HG03354 (cell line): ENCODE results near the gene ALDOA.
"Not testable (repeated sequence)": the region's sequence is repeated elsewhere in the genome, so short reads cannot be mapped to it uniquely, and the experiment has no call there.

ENCODE experiments used
- ATAC-seq: cut with Tn5 transposase; IDR thresholded peaks from one replicate; pipeline ENCODE4 v1.9.1; 2021; ENCODE audit warnings: mild to moderate bottlenecking; ENCODE audit not compliant: unreplicated experiment, poor library complexity, severe bottlenecking

ALDOA gene

DNA sequence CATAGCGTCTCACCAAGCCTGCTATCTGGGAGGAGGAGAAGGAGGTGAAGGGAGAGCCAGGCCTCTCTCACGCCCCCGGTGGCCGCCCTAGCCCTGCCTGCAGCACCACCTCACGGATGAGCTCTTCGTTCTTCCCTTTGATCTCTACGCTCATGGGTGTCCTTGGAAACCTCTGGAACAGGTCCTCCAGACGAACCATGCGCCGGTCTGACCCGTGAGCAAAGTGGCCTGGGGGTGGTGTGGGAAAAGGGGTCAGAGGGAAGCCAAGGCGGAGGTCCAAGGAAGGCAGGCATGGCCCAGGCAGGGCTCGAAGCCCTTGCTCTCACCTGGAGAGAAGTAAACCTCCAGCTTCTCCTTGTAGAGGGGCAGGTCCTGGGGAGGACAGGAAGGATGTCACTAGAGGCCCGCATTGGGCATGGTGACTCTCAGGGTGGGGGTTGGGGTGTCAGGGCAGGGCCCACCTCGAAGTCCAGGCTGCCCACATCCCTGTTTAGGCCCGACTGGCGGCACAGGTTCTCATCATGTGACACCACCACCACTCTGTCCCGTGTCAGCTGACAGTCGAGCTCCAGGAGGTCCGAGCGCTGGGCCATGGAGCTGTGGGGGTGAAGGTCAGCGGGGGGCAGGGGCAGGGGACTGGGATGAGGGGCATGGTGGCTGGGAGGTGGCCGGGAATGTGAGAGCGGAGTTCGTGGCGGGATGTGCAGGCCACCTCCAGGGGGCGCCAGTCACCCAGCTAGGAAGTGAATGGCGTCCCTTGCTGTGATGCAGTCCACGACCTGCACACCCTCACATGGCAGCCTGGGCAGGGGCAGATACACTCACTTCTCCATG is 46.9 kb downstream of the ALDOA start:
- ATAC-seq, result no peak

- ATAC-seq, result no peak
Measured at GRCh38 chr16:30113031-30113710, 47.6 kb downstream of the ALDOA start, which contains the start of gene GDPD3. TSS of gene GDPD3 (minus strand) at chr16:30113537. CDS start at chr16:30113478, 59 bp downstream.

GRCh38 chr16:30113711-30114333 is 48.3 kb downstream of the ALDOA start:
- no peak for ATAC-seq

DNA sequence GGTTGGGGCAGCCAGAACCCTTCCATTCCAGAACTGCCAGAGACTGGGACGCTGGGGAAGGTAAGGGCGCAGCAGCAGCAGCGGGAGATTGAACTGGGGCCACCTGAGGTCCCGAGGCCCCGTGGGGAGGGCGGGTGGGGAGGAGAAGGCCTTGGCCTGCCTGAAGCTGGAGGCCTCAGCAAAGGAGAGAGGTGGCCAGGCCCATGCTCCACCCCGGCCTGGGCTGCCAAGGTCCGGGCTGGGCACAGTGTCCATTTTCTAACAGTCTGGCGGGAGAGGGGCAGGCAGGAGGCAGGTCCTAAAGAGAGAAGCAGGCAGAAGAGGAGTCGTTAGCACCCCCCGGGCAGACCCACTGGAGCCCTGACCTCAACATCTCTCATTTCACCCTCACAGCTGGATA is 48.9 kb downstream of the ALDOA start:
- ATAC-seq, result no peak

DNA sequence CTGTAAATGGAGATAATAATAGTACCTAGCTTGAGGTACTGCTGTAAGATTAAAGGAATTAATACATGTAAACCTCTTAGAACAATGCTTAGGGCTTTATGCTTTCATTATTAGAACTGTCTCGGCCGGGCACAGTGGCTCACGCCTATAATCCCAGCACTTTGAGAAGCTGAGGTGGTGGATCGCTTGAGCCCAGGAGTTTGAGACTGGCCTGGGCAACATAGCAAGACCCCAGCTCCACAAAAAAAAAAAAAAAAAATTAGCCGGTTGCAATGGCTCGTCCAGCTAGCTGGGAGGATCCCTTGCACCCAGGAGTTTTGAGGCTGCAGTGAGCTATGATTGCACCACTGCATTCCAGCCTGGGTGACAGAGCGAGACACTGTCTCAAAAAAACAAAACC is 49.3 kb downstream of the ALDOA start:
- ATAC-seq, result not testable (repeated sequence)

DNA sequence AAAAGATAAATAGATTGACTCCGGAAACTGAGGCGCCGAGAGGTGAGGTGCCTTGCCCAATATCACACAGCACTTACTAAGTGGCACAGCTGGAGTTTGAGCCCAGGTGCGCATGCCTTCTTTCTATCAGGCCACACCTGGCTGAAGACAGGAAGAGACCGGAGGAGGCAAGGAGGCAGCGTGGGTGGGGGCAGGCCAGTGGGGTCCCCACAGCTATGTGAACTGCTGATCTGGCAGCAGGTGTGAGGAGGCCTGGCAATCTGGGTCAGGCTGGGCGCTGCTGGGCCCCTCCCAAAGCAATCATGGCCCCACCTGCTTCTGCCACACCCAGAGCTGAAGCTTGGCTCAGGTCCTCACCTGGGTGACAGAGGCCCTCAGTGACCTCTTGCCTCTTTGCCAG is 49.7 kb downstream of the ALDOA start:
- ATAC-seq, result no peak

GRCh38 chr16:30116291-30117207 is 51.0 kb downstream of the ALDOA start:
- ATAC-seq, result no peak

- ATAC-seq, result no peak
Measured at GRCh38 chr16:30117768-30118167, 52.2 kb downstream of the ALDOA start.

GRCh38 chr16:30119428-30119827 is 53.9 kb downstream of the ALDOA start:
- ATAC-seq, result no peak
